Measurements from ENCODE around the gene MYBPC3. TPM values are rescaled to one million over a fixed set of nuclear protein-coding genes. Genes with fewer than 3 reads are reported as not detected.

Gene MYBPC3
- total and polyA plus RNA-seq, 4 donors, result 0.89 to 3.4 (median 1.0) TPM

DNA sequence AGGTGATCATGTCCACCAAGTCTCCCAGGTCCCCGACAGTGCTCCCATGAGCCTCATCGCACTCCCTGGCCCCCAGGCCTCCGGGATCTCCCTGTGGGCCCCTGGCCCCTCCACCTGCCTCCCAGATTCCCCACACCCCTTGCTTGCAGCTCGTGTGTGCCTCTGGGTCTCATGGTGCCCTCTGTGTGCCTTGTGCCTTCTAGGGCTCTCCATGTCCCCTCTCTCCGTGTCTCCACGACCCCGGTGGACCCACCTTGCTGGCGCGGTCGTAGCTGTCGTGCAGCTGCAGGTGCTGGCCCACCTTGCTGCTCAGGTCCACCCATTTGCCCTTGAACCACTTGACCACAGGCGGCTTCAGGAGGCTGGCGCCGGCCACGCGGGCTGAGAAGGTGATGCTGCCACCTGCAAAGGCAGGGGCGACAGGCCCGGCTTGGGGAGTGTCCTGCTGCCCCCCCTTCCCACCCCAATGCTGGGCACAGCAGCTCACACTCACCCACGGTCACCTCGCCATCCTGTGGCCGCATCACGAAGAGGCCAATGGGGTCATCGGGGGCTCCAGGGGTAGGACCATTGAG, 2.9 kb downstream of the MYBPC3 start:
- no peak overlapping the region for H3K4me3 ChIP-seq
- no peaks in the 10 kb centered on the region for H3K36me3 ChIP-seq (ENCODE audit: control insufficient read depth in 4 of 4, insufficient read depth in 4 of 4, low read length in 4 of 4)
- no peak overlapping the region for H3K9ac ChIP-seq (ENCODE audit: insufficient read depth in 1 of 2, low read length in 2 of 2)
- 91 to 93% methylated on average over 23 of the region's 23 CpGs for WGBS, 2 donors
- no peaks in the 10 kb centered on the region for H3K27me3 ChIP-seq (ENCODE audit: control insufficient read depth in 3 of 3, insufficient read depth in 3 of 3, low read length in 2 of 3)
- DNase-seq, result no peak
- peaks cover 0 to 3% (median 0%) of the 10 kb centered on the region in 5 donors for H3K4me1 ChIP-seq (ENCODE audit: control insufficient read depth in 5 of 5, insufficient read depth in 5 of 5, low read length in 5 of 5)
- no peak for ATAC-seq (ENCODE audit: insufficient read depth, low FRiP score)
- H3K9me3 ChIP-seq (ENCODE audit: control insufficient read depth in 4 of 4, insufficient read depth in 3 of 4, low read length in 3 of 4), result peaks cover 0 to 4% (median 0%) of the 10 kb centered on the region in 4 donors
- peak overlapping the region in 1 of 2 donors; percentile 26 for H3K27ac ChIP-seq (ENCODE audit: low read depth in 1 of 2, low read length in 1 of 2)
- TF ChIP-seq, protein P1, sequence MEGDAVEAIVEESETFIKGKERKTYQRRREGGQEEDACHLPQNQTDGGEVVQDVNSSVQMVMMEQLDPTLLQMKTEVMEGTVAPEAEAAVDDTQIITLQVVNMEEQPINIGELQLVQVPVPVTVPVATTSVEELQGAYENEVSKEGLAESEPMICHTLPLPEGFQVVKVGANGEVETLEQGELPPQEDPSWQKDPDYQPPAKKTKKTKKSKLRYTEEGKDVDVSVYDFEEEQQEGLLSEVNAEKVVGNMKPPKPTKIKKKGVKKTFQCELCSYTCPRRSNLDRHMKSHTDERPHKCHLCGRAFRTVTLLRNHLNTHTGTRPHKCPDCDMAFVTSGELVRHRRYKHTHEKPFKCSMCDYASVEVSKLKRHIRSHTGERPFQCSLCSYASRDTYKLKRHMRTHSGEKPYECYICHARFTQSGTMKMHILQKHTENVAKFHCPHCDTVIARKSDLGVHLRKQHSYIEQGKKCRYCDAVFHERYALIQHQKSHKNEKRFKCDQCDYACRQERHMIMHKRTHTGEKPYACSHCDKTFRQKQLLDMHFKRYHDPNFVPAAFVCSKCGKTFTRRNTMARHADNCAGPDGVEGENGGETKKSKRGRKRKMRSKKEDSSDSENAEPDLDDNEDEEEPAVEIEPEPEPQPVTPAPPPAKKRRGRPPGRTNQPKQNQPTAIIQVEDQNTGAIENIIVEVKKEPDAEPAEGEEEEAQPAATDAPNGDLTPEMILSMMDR (IDR thresholded peaks at IDR 0.05; ENCODE audit: control extremely low read depth, extremely low read depth), result no peak

DNA sequence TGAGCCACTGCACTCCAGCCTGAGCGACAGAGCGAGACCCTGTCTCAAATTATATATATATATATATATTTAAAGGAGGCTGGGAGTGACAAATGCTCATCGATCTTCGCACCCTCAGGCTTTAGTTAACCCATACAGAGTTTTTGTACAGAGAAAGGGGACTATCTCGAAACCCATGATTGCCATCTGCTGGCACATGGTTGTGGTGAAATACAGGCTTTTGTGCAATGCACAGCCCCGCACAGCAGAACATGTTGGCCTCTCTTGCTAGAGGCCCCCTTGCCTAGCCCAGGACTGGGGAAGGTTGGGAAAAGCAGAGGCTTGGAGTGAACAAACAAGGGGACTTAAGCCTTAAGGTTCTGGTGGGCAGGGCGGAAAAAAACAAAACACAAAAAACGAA, 3.6 kb downstream of the MYBPC3 start:
- Histone ChIP-seq H3K36me3 (ENCODE audit: control insufficient read depth in 4 of 4, insufficient read depth in 4 of 4, low read length in 4 of 4) (no peaks in the 10 kb centered on the region), H3K27me3 (ENCODE audit: control insufficient read depth in 3 of 3, insufficient read depth in 3 of 3, low read length in 2 of 3) (no peaks in the 10 kb centered on the region), H3K9me3 (ENCODE audit: control insufficient read depth in 4 of 4, insufficient read depth in 3 of 4, low read length in 3 of 4) (peaks cover 0 to 4% (median 0%) of the 10 kb centered on the region in 4 donors), H3K27ac (ENCODE audit: low read depth in 1 of 2, low read length in 1 of 2) (peak overlapping the region in 1 of 2 donors; percentile 26), H3K9ac (ENCODE audit: insufficient read depth in 1 of 2, low read length in 2 of 2) (no peak overlapping the region), H3K4me1 (ENCODE audit: control insufficient read depth in 5 of 5, insufficient read depth in 5 of 5, low read length in 5 of 5) (peaks cover 0 to 3% (median 0%) of the 10 kb centered on the region in 5 donors), H3K4me3 (no peak overlapping the region)
- DNase-seq (peak; percentile 24 to 46 (median 38)), ATAC-seq (ENCODE audit: insufficient read depth, low FRiP score) (no peak)
- WGBS, 2 donors, result 71% methylated on average over 8 of the region's 8 CpGs
- TF ChIP-seq, protein P1 (IDR thresholded peaks at IDR 0.05; ENCODE audit: control extremely low read depth, extremely low read depth), result no peak

DNA sequence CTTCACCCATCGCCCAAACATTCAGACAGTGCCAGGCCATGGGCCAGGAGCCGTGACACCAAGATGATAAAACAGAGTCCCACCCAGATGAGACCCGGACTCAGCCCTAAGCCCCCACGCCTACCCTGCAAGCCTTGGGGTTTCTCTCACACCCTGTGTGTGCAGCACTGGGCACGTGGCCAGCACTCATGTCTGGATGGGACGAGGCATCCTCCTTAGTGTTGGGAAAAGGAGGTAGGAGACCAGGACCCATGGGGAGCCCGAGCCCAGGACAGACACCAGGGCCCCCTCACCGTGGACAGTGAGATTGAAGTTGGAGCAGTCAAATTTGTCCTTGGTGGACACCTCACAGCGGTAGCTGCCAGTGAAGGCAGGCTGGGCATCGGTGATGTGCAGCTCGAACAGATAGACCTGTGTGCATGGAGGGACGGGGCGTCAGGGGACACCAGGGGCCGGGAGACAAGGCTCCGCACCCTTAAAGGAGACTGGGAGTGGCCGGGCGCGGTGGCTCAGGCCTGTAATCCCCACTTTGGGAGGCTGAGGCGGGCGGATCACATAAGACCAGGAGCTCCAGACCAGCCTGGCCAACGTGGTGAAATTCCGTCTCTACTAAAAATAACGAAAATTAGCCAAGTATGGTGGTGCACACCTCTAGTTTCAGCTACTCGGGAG, 4.2 kb downstream of the MYBPC3 start:
- no peaks in the 10 kb centered on the region for H3K36me3 ChIP-seq (ENCODE audit: control insufficient read depth in 4 of 4, insufficient read depth in 4 of 4, low read length in 4 of 4)
- 83 to 91% methylated on average over 24 of the region's 24 CpGs for WGBS, 2 donors
- peak overlapping the region in 1 of 2 donors; percentile 42 for H3K27ac ChIP-seq (ENCODE audit: low read depth in 1 of 2, low read length in 1 of 2)
- TF ChIP-seq, protein P1 (IDR thresholded peaks at IDR 0.05; ENCODE audit: control extremely low read depth, extremely low read depth), result no peak
- DNase-seq, result no peak
- H3K27me3 ChIP-seq (ENCODE audit: control insufficient read depth in 3 of 3, insufficient read depth in 3 of 3, low read length in 2 of 3), result no peaks in the 10 kb centered on the region
- H3K9ac ChIP-seq (ENCODE audit: insufficient read depth in 1 of 2, low read length in 2 of 2), result no peak overlapping the region
- no peak overlapping the region for H3K4me3 ChIP-seq
- ATAC-seq (ENCODE audit: insufficient read depth, low FRiP score), result no peak
- H3K9me3 ChIP-seq (ENCODE audit: control insufficient read depth in 4 of 4, insufficient read depth in 3 of 4, low read length in 3 of 4), result peaks cover 0 to 4% (median 0%) of the 10 kb centered on the region in 4 donors
- peaks cover 0 to 3% (median 0%) of the 10 kb centered on the region in 5 donors for H3K4me1 ChIP-seq (ENCODE audit: control insufficient read depth in 5 of 5, insufficient read depth in 5 of 5, low read length in 5 of 5)
